IMR-90 (cell line): ENCODE data around the gene CPA5. TPM values are rescaled to one million over a fixed set of nuclear protein-coding genes. Genes with fewer than 3 reads are reported as not detected.

Experiments used
- ATAC-seq: fragments of 200-7000 bp; cut with Tn5 transposase; 2 replicates; pipeline ENCODE4 v1.9.1; 2020; ENCODE audit warnings: low read depth, mild to moderate bottlenecking, moderate library complexity
- BruUV-seq: library from RNA; stranded (reverse); fragments of 400-500 nt; replicated peaks from 2 replicates; lab custom pipeline; 2021; lab: Mats Ljungman, UMichigan
- CTCF ChIA-PET: fragments of 300-600 bp; formaldehyde crosslinking; extraction: SDS; loops from one replicate; lab custom pipeline; 2021; ENCODE audit warnings: antibody characterized with exemption; lab: Yijun Ruan, JAX
- POLR2A ChIA-PET: fragments of 300-600 bp; sonication (Branson Sonifier 250); formaldehyde crosslinking; loops from one replicate; lab custom pipeline; 2022; ENCODE audit warnings: antibody characterized with exemption; ENCODE audit not compliant: unreplicated experiment; lab: Charles Lee
- DNase-seq: peaks from one replicate; pipeline ENCODE4 v3.0.0; 2013
- H2AFZ ChIP-seq: replicated peaks from 2 replicates; pipeline ENCODE3; 2013; ENCODE audit warnings: low read length, mild to moderate bottlenecking; ENCODE audit not compliant: poor library complexity
- H2AK5ac ChIP-seq: 2 replicates; pipeline ENCODE4 v1.6.1; 2013; ENCODE audit warnings: low read depth, low read length, inconsistent platforms
- H2AK9ac ChIP-seq: replicated peaks from 2 replicates; pipeline ENCODE3; 2013; ENCODE audit warnings: mild to moderate bottlenecking, low read depth, low read length, moderate library complexity; ENCODE audit not compliant: poor library complexity
- H2BK120ac ChIP-seq: 2 replicates; pipeline ENCODE4 v1.6.1; 2013; ENCODE audit warnings: low read depth, low read length, inconsistent platforms
- H2BK15ac ChIP-seq: 3 replicates; pipeline ENCODE4 v1.6.1; 2013; ENCODE audit warnings: low read depth, low read length, inconsistent platforms
- H2BK20ac ChIP-seq: 2 replicates; pipeline ENCODE4 v1.6.1; 2013; ENCODE audit warnings: low read depth, mild to moderate bottlenecking, inconsistent platforms, low read length, moderate library complexity
- H2BK5ac ChIP-seq: 2 replicates; pipeline ENCODE4 v1.6.1; 2013; ENCODE audit warnings: mild to moderate bottlenecking, low read depth, low read length, inconsistent platforms; ENCODE audit not compliant: poor library complexity, severe bottlenecking
- H3K14ac ChIP-seq: replicated peaks from 2 replicates; pipeline ENCODE4 v1.6.1; 2013; ENCODE audit warnings: low read depth, low read length, inconsistent platforms
- H3K18ac ChIP-seq: 2 replicates; pipeline ENCODE4 v1.6.1; 2013; ENCODE audit warnings: low read depth, low read length, control low read depth
- H3K23ac ChIP-seq: 2 replicates; pipeline ENCODE4 v1.6.1; 2013; ENCODE audit warnings: low read depth, low read length, inconsistent platforms
- H3K27ac ChIP-seq: 2 replicates; pipeline ENCODE4 v1.5.1; 2013; ENCODE audit warnings: mild to moderate bottlenecking, control low read depth, low read length; ENCODE audit not compliant: insufficient read depth
- H3K27me3 ChIP-seq: 2 replicates; pipeline ENCODE4 v1.6.1; 2013; ENCODE audit warnings: low read length; ENCODE audit not compliant: control insufficient read depth, insufficient read depth
- H3K36me3 ChIP-seq: 2 replicates; pipeline ENCODE4 v1.6.1; 2013; ENCODE audit warnings: low read length, mixed read lengths; ENCODE audit not compliant: control insufficient read depth, insufficient read depth
- H3K4ac ChIP-seq: 2 replicates; pipeline ENCODE4 v1.6.1; 2013; ENCODE audit warnings: low read depth, low read length, inconsistent platforms
- H3K4me1 ChIP-seq: 2 replicates; pipeline ENCODE4 v1.6.1; 2013; ENCODE audit warnings: low read length, mixed read lengths; ENCODE audit not compliant: control insufficient read depth, insufficient read depth
- H3K4me2 ChIP-seq: 2 replicates; pipeline ENCODE4 v1.6.1; 2013; ENCODE audit warnings: low read depth, mild to moderate bottlenecking, control low read depth, low read length, moderate library complexity
- H3K4me3 ChIP-seq: 2 replicates; pipeline ENCODE4 v1.5.1; 2013; ENCODE audit warnings: low read depth, mild to moderate bottlenecking, control low read depth, low read length, moderate library complexity; ENCODE audit not compliant: insufficient read depth
- H3K56ac ChIP-seq: 2 replicates; pipeline ENCODE4 v1.6.1; 2013; ENCODE audit warnings: low read length, inconsistent platforms; ENCODE audit not compliant: insufficient read depth; ENCODE audit errors: extremely low read depth
- H3K79me1 ChIP-seq, 2 experiments: 2 replicates each; pipeline ENCODE4 v1.6.1; 2013; ENCODE audit warnings: low read length in 2 of 2, inconsistent platforms in 1 of 2, low read depth in 1 of 2
- H3K9ac ChIP-seq: 2 replicates; pipeline ENCODE4 v1.6.1; 2013; ENCODE audit warnings: low read depth, low read length, control low read depth
- H3K9me1 ChIP-seq: 2 replicates; pipeline ENCODE4 v1.6.1; 2013; ENCODE audit warnings: low read length, inconsistent platforms; ENCODE audit not compliant: insufficient read depth
- H3K9me3 ChIP-seq: 2 replicates; pipeline ENCODE4 v1.6.1; 2013; ENCODE audit warnings: low read length; ENCODE audit not compliant: control insufficient read depth, insufficient read depth
- H4K20me1 ChIP-seq: 2 replicates; pipeline ENCODE4 v1.6.1; 2013; ENCODE audit warnings: low read length, inconsistent platforms; ENCODE audit not compliant: insufficient read depth
- H4K5ac ChIP-seq: 2 replicates; pipeline ENCODE4 v1.6.1; 2013; ENCODE audit warnings: mild to moderate bottlenecking, low read depth, low read length, control low read depth
- H4K8ac ChIP-seq, 2 experiments: 2 replicates each; pipeline ENCODE4 v1.6.1; 2013; ENCODE audit warnings: low read depth in 2 of 2, low read length in 2 of 2, control low read depth in 1 of 2, inconsistent platforms in 1 of 2
- H4K91ac ChIP-seq: 2 replicates; pipeline ENCODE4 v1.6.1; 2013; ENCODE audit warnings: low read depth, low read length, inconsistent platforms; ENCODE audit not compliant: insufficient read depth
- BHLHE40 ChIP-seq: fragments of 150-350 bp; IDR thresholded peaks from 2 replicates; pipeline ENCODE4 v1.6.1; 2016; ENCODE audit warnings: mild to moderate bottlenecking, low read depth, low read length
- CEBPB ChIP-seq: IDR thresholded peaks from 2 replicates; pipeline ENCODE4 v1.6.1; 2012; ENCODE audit warnings: low read depth, low read length, improper control_type of control experiment
- CHD1 ChIP-seq: IDR thresholded peaks from 2 replicates; pipeline ENCODE4 v1.6.1; 2012; ENCODE audit warnings: low read depth, low read length, improper control_type of control experiment
- RCOR1 ChIP-seq: IDR thresholded peaks from 2 replicates; pipeline ENCODE4 v1.6.1; 2012; ENCODE audit warnings: mild to moderate bottlenecking, low read length, improper control_type of control experiment; ENCODE audit not compliant: insufficient replicate concordance
- WGBS, 2 experiments: methylation state at CpG; one replicate each; pipeline versions ENCODE4 v1.1.5 to v1.1.7; 2013; ENCODE audit warnings: missing lambda C conversion rate in 2 of 2; ENCODE audit not compliant: insufficient read length in 1 of 2; ENCODE audit errors: extremely low coverage in 2 of 2; 5-methylcytosine and 5-hydroxymethylcytosine counted together
- dilution Hi-C: fragments of 300-500 bp; cut with HindIII; formaldehyde crosslinking; loops from one replicate; pipeline ENCODE4 v1.14.3; 2018; ENCODE audit warnings: low sequenced_read_pairs; ENCODE audit not compliant: unreplicated experiment
- in situ Hi-C: fragments of 300-500 bp; cut with MboI; formaldehyde crosslinking; loops from 3 replicates; pipeline ENCODE4 v1.14.3; 2019; ENCODE audit warnings: low sequenced_read_pairs, inconsistent platforms, mixed read lengths
- intact Hi-C: fragments of 100-400 bp; cut with micrococcal nuclease; formaldehyde crosslinking; loops from 2 replicates; pipeline ENCODE4 v1.10.0; 2022
- polyA plus RNA-seq, 3 experiments: library from polyadenylated mRNA; depleted of rRNA; stranded (reverse); fragments of >200 nt; gene quantifications; 2 replicates each; pipeline ENCODE4 v1.2.3, GENCODE V29; 2012; ENCODE audit warnings: low replicate concordance in 1 of 3
- total RNA-seq: library from RNA; depleted of rRNA; stranded (reverse); fragments of >200 nt; gene quantifications from 2 replicates; pipeline ENCODE4 v1.2.3, GENCODE V29; 2012

CPA5 gene
- total and polyA plus RNA-seq, 2 of the 4 experiments (the other 2 are of a cell fraction) = under 0.01 to 0.86 TPM

GRCh38 chr7:130298544-130299326 lies 45.9 kb upstream of the CPA5 start (continued):
- no peak for TF ChIP-seq BHLHE40

GRCh38 chr7:130299866-130300265 lies 44.8 kb upstream of the CPA5 start:
- Histone ChIP-seq H3K9ac (no peak overlapping the region), H2BK20ac (no peak overlapping the region), H3K4me1 (peaks cover 2% of the 10 kb centered on the region), H3K14ac (no peak overlapping the region), H3K9me3 (no peaks in the 10 kb centered on the region), H3K56ac (no peak overlapping the region), H4K8ac (no peak overlapping the region), H4K5ac (no peak overlapping the region), H3K18ac (no peak overlapping the region), H2AK5ac (no peak overlapping the region), H3K36me3 (peaks cover 2% of the 10 kb centered on the region; the same call in 1 of the 2 replicates), H4K20me1 (no peaks in the 10 kb centered on the region), H3K9me1 (peaks cover 3% of the 10 kb centered on the region; the same call in 1 of the 2 replicates), H3K27ac (no peak overlapping the region), H3K4me3 (no peak overlapping the region), H3K79me1 (no peaks in the 10 kb centered on the region; a peak in 1 of 4 replicates), H2BK15ac (no peak overlapping the region), H3K4me2 (no peak overlapping the region), H2AK9ac (no peak overlapping the region), H2BK5ac (no peak overlapping the region), H4K91ac (peak overlapping the region; percentile 12; the same call in 1 of the 2 replicates), H2AFZ (no peak overlapping the region), H3K27me3 (no peaks in the 10 kb centered on the region), H2BK120ac (no peak overlapping the region), H3K4ac (no peak overlapping the region), H3K23ac (no peak overlapping the region)
- dilution Hi-C loops = no loop called here
- no peak for DNase-seq
- CTCF ChIA-PET = no interaction called here
- intact Hi-C loops = no loop called here
- TF ChIP-seq CHD1 (no peak), RCOR1 (no peak), CEBPB (no peak)
- POLR2A ChIA-PET = no interaction called here
- no TSS peak for BruUV-seq
- no peak for ATAC-seq
- in situ Hi-C loops = no loop called here
- 71% methylated on average over 1 of the region's 7 CpGs; no CpG with 5 or more reads in 1 of the 2 experiments for WGBS, 2 experiments
